ENCODE results near the gene ACP1.

Gene ACP1

DNA sequence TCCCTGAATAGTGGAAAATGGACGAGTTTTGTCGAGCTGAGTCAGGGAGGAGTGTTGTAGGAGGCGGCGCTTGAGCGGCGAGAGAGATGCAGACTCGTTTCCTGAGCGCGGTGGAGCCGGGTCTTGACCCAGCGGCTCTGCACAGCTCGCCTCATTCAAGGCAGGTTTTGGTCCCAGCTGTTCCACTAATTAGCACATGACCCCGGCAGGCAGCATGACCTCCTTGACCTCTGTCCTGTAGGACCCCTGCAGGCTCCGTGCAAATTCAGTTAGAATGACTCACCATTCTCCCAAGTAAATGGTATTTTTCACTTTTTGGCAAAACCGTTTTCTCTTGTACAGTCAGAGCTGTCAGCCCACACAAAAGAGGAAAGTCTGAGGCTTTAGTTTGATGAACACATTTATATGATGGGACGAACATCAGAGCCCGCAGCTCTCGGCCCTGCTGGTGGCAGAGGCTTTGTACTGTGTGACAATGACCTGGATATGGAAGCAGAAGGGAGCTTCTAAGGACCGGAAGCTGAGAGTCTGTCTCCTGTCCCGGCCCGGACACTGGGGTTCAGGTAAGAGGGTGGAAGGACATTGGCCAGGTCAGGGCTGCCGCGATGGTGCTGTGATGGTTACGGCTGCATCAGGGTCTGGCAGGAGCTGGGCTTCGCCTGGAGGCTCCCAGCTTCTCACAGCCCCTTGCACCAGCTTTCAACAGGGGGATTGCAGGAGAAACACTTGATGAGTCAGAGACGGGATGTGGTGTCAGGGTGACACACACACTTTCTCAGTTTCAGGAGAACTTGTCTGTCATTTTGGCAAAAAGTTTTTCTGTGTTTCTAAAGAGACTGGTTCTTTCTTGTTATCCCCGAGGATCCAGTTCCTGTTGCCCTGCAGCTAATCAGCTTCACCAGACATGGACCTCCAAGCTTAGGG is 53.0 kb downstream of the ACP1 start:
- TF ChIP-seq, protein P1, sequence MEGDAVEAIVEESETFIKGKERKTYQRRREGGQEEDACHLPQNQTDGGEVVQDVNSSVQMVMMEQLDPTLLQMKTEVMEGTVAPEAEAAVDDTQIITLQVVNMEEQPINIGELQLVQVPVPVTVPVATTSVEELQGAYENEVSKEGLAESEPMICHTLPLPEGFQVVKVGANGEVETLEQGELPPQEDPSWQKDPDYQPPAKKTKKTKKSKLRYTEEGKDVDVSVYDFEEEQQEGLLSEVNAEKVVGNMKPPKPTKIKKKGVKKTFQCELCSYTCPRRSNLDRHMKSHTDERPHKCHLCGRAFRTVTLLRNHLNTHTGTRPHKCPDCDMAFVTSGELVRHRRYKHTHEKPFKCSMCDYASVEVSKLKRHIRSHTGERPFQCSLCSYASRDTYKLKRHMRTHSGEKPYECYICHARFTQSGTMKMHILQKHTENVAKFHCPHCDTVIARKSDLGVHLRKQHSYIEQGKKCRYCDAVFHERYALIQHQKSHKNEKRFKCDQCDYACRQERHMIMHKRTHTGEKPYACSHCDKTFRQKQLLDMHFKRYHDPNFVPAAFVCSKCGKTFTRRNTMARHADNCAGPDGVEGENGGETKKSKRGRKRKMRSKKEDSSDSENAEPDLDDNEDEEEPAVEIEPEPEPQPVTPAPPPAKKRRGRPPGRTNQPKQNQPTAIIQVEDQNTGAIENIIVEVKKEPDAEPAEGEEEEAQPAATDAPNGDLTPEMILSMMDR (IDR thresholded peaks at IDR 0.05; ENCODE audit: insufficient read depth, low read depth, low read length, missing control alignments), result no peak
- DNase-seq (ENCODE audit: low read depth), result peak; percentile 31
- H3K4me3 ChIP-seq (ENCODE audit: low read depth, low read length), result no peak overlapping the region

GRCh38 chr2:319059-319600 is 54.4 kb downstream of the ACP1 start:
- TF ChIP-seq, protein P1 (IDR thresholded peaks at IDR 0.05; ENCODE audit: insufficient read depth, low read depth, low read length, missing control alignments), result no peak
- no peak for DNase-seq (ENCODE audit: low read depth)
- H3K4me3 ChIP-seq (ENCODE audit: low read depth, low read length), result no peak overlapping the region

DNA sequence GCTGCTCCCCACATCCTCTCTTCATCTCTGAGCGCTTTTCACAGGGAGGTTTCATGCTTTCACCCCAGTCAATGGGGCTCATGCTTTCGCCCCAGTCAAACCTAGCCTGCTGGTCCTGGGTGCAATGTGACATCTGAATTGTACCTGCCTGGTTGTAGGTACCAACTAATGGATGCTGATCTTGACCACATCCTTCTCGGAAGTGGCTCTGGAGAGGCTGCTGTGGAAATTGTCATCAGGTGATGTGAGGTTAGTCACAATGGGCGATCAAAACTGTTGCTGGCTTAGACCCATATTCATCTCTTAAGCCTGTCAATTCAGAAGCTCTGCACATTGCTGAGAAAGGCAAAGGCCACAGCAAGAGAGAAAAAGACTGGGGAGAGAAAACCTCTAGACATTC is 55.8 kb downstream of the ACP1 start:
- TF ChIP-seq, protein P1 (IDR thresholded peaks at IDR 0.05; ENCODE audit: insufficient read depth, low read depth, low read length, missing control alignments), result no peak
- DNase-seq (ENCODE audit: low read depth), result no peak
- no peak overlapping the region for H3K4me3 ChIP-seq (ENCODE audit: low read depth, low read length)

DNA sequence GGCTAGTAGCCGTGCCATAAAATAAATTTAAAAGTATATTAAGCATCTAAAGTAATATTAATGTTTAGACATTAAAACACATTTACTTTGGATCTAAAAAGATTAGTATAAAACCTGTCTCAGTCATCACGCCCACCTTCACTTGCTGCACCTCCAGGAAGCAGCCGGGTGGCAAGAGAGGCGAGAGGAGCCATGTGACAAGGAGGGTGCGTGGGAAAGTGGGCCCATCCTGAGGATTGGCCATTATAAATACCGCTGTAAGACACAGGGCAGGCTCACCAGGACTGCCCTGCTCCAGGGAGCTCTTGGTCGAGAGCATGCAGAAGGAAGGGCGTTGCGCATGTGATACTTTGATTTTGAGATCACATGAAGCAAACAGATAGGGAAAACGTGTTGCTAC is 57.6 kb downstream of the ACP1 start:
- H3K4me3 ChIP-seq (ENCODE audit: low read depth, low read length), result no peak overlapping the region
- DNase-seq (ENCODE audit: low read depth), result no peak
- TF ChIP-seq, protein P1 (IDR thresholded peaks at IDR 0.05; ENCODE audit: insufficient read depth, low read depth, low read length, missing control alignments), result no peak

- no peak for DNase-seq (ENCODE audit: low read depth)
- H3K4me3 ChIP-seq (ENCODE audit: low read depth, low read length), result no peak overlapping the region
- TF ChIP-seq, protein P1 (IDR thresholded peaks at IDR 0.05; ENCODE audit: insufficient read depth, low read depth, low read length, missing control alignments), result no peak
Measured at GRCh38 chr2:323035-323434, 58.3 kb downstream of the ACP1 start.

Data from GM12865 (cell line).